HL-60/S4 treated with retinoic acid at 250 ng/mL for 4 days and 3 days (cell line): ENCODE data around the gene PRKAR1A.

ENCODE experiments used
- in situ Hi-C: fragments of 300-500 bp; cut with MboI; formaldehyde crosslinking; loops from 2 replicates; pipeline ENCODE4 v1.7.0; 2022; ENCODE audit warnings: low sequenced_read_pairs

PRKAR1A gene

DNA sequence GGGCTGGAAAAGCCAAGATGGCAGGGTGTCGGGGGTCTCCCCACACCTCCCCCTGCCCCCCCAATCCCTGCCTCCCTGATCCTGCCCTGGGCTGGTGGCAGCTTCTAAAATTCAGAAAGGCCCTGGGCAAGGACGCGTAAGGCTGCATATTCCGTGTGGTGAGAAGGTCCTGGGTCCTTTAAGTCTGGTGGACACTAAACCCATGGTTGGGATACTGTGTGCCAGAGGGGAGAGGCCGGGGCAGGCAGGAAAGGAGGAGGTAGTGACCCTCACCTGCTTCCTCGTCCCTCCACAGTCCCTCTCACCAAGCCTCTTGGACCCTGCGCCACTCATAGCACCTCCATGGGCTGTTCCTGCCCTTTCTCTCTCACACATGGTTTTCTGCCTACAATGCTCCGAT is 28.8 kb downstream of the PRKAR1A start:
- in situ Hi-C loops, result loop anchor here (25.0 kb wide), 1 partner anchor 221 kb away; no protein-coding TSS in a partner anchor

DNA sequence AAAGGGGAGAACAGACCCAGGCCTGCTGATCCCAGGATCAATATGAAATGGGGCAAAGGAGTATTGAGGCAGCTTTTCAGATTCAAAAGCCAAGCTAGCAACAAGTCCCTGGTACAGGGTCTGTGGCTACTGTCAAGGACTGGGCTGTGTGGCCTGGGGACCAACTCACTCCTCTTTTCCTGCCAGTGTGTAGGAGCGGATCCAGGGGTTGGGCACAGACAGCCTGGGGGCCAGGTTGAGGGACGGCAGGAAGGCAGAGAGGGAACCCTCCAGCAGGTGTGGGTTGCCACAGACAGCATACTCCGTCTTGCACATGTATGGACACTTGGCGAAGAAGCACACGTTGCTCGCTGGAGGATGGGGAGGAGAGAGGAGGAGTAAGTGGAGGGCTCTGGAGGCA is 29.6 kb downstream of the PRKAR1A start:
- in situ Hi-C loops, result loop anchor here (25.0 kb wide), 1 partner anchor 220 kb away; no protein-coding TSS in a partner anchor

DNA sequence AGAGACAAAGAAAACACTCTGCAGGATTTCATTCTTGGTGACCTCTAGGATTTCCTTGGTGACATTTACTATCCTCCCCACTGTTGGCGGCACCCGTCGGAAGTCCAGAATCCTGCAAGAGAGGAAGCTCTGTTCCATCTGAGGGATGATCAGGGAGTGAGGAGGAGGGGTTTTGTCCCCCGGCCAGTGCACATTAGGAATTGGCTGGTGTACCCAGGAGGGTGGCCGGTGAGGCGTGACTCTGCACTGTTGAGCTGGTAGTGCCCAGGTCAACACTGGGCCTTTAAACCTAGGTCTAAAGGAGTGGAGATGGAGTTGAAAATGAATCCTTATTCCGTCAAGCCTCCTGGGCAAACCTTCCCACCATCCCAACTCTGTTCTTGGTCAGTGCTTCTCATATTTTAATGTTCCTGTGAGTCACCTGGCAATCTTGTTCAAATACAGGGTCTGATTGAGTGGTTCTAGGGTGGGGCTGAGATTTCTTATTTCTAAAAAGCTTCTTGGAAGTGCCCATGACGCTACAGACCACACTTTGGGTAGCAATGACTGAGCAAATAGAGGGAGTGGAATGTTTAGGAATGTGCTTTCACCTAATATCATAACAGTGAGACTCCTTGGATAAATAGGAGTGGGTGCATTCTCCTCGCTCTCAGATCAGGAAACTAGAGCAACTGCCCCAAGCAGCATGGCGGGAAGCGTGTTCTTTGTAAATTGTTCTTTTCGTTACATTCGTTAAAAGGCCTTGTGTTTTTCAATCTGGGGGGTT is 30.7 kb downstream of the PRKAR1A start:
- in situ Hi-C loops, result loop anchor here (25.0 kb wide), 1 partner anchor 219 kb away; no protein-coding TSS in a partner anchor

DNA sequence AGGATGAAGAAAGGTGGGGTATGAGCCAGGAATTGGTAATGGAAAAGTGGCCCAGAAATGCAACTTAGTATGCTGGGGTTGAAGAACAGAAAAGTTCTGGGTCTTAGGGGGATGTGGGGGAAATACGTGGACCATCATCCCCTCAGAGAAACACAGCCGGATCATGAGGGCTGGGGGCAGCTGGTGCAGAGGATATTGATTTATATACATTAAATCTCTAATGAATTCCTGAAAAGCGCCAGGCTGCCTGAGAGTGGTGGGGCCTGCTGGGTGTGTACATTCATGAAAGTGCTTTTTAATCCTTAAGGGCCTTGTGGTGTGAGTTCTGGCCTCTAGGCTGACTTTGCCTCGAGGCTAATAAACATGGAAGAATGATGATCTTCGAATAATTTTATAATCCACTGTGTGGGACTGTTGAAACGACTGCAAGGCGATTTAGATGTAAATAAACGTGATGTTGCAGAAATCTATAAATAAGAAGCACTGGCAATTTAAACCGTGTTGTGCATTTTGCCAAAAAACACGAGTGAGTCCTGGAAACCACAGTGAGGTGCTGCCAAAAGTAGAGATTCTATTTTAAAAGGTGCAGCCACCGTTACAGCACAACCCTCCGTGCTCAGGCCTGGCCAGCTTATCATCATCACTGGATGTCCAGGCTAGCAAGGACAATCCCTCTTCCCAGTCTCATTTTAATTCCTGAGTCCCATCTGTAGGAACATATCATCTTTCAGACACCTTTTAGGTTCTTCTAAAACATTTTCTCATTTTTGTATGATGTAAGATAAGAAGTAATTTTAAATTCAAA is 32.1 kb downstream of the PRKAR1A start:
- in situ Hi-C loops, result loop anchor here (25.0 kb wide), 1 partner anchor 218 kb away; no protein-coding TSS in a partner anchor

DNA sequence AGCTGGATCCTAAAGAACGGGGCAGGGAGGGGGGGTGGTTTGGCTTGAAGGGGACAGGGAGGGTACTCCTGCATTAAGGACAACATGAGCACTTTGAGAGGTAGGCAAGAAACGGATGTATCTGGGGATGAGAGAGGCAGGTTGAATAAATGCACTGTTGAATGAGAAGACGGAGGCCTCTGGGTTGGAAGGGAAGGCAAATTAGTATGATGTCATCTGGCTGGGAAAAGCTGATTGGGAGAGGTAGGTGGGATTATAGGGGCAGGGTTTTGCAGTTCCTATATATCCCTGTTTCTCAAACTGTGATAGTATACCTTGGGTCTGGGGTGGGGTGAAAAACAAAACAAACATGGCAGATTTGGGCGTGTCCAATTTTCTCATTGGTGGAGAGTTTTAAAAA is 44.3 kb downstream of the PRKAR1A start:
- in situ Hi-C loops, result no loop called here

DNA sequence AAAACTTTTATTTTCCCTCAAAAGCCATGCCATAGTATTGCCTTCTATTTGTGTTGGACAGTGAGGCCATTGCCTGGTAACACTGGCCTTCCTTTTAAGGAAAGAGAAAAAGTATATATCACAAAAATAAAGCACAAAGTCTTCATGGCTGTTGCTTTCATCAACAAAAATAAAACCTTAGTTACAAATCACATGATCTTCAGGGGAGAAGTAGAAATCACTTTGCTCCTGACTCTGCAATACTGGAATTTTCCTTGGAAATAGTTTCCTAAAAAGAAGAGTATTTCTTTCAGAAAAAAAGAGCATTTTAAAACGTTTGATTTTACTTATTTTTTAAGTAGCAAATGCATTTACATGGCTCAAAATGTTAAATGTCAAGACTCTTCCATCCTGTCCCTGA is 47.1 kb downstream of the PRKAR1A start:
- in situ Hi-C loops, result no loop called here

DNA sequence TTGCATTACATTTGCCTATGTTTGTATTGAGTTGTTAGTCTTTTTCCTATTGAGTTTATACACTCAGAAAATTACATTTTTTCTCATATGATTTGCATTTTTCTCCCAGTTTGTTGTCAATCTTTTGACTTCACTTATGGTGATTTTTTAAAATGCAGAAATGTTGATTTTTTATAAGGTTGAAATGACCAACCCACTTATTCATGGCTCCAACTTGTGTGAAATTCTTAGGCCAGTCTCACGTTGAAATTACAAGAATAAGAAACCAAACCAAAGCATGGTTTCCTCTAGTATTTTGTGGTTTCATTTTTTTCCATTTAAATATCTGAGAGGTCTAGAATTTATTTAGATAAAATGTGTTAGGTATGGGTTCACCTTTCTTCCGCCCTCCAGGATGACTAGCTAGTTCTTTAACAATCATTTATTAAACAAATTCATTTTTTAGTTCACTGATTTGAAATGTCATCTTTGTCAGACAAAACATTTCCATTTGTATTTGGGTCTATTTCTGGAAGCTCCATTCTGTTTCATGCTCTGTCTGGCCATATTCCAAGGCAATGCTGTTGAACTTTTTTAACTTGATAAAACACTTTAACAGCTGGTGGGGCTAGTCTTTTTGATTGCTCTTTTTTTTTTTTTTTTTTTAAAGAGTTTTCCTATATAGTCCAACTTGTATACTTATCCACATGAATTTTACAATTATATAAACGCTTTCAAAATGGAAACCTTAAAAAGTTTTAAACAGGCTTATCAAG is 48.9 kb downstream of the PRKAR1A start:
- in situ Hi-C loops, result no loop called here

DNA sequence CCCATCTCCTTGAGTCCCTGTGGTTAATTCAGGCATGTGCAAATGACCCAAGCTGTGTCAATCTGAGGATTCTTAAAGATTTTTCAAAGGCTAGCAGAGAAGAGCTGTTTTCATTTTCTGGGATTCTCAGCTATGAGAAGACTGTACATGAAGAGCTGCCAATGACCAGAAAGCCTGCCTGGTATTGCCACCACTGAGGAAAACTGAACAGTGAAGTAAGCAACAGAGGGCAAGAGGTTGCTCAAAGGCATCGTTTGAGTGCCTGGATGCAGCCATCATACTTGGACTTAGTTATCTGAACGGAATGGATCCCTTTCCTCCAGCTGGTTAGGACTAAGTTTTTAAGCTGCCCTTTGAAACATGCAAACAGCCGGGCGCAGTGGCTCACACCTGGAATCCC is 50.5 kb downstream of the PRKAR1A start:
- in situ Hi-C loops, result no loop called here

DNA sequence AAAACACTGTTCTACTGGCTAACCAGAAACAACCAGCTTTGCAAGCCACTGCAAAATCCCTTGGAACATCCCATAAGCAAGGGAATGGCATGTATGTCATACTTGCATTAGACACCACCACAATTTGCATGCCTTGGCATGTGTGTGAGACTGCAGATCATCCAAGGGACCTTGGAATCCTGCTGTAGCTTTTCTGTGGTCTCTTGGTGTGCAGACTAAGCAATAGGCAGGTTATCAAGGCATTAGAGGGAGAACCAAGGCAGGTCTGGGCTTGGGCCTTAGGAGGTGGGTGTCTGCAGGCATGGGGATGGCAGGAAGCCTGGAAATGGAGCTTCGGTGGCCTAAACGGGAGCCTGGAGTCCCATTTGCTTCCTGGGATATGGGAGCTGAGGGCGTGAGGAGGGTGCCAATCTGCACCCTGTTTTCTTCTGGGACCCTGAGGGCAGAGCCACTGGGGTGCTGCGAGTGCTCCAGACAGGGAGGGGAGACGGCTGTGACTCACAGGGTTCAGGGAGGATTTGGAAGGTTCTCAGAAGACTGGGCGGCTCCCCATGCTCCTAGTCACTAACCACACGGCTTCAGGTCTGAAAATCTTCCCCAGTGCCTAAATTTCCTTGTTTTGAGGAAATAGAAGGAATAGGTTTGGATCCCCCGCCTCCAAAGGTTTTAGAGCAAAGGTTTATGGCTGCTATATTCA is 52.3 kb downstream of the PRKAR1A start:
- in situ Hi-C loops, result no loop called here

DNA sequence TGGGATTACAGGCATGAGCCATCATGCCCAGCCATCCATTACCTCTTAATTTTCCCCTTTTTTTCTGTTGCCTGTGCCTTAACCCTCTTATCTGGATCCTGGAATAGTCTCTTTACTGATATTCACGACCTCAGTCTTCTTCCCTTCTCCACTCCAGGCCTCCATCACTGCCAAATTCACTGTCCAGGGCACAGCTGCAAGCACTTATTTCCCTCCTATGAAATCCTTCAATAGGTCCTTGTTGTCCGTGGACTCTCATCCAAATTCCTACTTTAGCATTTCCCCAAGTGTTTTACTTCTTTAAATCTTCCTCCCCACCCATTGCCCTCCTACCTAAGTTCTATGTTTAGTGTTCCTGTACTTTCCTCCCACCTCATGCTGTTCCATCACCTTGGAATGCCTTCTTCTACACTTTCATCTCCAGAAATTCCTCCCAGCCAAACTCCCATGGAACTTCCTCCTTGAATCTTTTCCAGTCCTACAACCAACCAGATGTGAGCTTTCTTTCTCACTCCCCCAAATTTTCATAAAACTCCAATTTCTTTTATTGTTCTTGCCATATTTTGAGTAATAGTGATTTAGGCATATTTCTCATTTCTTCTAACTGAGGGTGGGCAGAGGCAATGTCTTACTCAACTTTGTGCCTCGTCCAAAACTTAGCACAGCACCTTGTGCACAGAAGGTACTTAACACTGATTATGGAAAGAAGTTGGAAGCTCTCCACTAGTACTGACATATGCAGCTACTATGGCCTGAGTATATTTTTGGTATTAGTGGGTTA is 53.6 kb downstream of the PRKAR1A start:
- in situ Hi-C loops, result no loop called here

DNA sequence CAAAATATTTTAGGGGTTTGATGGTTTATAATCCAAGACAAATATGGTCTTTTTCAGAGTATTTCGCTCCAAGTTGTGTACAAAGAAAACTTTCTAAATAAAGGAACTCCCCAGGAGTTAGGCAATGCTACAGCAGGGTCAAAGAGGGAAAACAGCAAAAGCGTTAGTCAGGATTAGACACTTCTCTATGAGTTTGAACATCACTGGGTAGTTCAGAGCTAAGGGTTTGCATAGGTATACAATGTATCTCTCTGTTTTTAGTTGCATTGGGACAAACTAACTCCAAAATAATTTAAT is 54.2 kb downstream of the PRKAR1A start:
- in situ Hi-C loops, result no loop called here

DNA sequence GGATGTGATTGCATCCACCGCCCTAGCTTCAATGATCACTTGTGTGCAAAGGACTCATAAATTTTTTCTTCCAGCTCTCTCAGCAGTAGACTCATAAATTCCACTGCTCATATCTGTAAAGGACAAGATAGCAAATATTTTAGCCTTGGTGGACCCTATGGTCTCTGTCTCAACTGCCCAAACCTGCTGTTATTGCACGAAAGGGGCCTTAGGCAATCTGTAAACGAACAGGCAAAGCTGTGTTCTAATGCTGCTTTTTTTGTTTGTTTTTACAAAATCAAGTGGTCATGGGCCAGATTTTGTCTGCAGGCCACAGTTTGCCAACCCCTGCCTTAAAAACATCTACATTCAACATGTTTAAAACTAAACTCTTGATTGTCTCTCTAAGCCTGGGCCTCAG is 54.8 kb downstream of the PRKAR1A start:
- in situ Hi-C loops, result no loop called here

DNA sequence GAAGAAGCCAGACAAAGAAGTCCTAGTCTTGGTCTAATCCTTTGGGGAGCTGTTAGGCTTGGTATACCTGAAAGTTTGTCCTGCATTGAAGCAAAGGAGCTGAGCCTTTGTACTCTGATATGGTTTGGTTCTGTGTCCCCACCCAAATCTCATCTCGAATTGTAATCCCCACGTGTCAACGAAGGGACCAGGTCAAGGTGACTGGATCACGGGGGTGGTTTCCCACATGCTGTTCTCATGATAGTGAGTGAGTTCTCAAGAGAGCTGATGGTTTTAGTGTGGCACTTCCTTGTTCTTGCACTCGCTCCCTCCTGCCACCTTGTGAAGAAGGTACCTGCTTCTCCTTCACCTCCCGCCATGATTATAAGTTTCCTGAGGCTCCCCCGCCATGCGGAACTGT is 55.4 kb downstream of the PRKAR1A start:
- in situ Hi-C loops, result no loop called here

DNA sequence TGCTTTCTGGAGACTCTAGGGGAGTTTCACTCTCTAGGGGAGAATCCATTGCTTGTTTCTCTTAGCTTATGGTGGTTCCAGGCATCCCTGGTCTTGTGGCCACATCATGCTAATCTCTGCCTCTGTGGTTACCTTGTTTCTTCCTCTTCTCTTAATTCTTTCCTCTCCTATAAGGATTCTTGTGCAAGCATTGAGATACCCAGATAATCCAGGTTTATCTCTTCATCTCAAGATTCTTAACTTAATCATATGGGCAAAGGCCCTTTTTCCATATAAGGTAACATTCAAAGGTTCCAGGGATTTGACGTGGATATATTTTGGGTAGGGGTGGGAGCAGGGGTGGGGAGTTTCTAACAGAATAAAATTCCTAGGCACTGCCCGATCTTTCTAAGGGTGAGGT is 56.4 kb downstream of the PRKAR1A start:
- in situ Hi-C loops, result no loop called here

DNA sequence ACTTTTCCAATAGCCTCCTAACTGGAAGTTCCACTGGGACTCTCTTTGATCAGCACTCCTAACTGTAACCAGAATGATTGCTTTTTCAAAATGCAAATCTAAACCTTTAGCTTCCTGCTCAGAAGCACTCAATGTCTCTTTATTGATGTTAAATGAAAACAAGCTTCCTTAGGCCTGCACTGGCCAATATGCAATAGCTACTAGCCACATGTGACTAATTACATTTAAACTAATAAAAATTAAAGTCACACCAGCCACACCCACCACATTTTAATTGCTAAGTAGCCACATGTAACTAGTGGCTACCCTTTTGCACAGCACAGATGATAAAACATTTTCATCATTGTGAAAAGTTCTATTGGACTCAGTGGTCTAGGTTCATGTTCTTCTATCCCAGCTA is 57.1 kb downstream of the PRKAR1A start:
- in situ Hi-C loops, result no loop called here

DNA sequence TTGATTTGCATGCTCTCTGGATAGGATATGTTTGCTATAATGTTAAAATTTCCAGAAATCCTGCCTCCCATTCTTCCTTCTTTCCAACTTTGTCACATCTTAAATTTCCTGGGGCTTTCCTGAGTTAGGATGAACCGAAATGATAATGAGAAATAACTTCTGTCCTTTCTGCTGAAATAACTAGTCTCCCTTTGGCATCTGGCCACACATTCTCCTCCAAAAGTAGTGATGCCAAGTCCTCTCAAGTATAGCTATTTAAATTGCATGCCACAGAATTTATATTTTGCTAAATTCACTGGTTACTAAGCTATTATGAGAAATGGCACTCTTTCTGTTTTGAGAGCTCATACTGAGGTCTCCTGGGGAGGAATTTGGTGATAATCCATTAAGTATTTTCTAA is 58.3 kb downstream of the PRKAR1A start:
- in situ Hi-C loops, result no loop called here

DNA sequence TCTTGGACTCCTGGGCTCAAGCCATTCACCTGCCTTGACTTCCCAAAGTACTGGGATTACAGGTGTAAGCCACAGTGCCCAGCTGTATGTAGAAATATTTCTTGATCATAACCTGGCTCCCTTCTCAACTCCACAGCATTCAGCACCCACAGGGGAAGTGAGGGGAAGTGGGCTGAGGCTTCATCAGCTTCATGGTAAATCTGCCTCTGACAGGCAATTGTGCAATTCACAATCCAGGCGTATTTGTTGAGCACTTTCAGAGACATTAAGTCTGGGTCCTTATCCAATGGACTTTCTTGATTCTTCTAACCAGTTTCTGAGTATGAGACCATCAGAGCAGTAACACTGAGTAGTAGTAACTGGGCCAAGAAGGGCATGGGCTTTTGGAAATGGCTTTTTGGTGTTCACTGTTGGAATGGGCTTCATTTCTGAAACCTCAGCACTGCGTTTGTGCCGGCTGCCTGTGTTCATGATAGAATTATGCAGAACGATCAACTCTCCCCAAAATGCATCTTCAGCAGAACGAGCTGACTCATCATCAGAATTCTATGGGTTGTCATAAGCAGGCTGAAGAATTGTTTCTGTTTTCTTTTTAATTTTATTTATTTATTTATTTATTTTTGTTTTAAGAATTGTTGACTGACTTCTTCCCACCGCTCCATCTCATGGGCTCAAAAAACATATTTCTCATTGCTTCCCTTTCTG is 60.1 kb downstream of the PRKAR1A start:
- in situ Hi-C loops, result no loop called here

DNA sequence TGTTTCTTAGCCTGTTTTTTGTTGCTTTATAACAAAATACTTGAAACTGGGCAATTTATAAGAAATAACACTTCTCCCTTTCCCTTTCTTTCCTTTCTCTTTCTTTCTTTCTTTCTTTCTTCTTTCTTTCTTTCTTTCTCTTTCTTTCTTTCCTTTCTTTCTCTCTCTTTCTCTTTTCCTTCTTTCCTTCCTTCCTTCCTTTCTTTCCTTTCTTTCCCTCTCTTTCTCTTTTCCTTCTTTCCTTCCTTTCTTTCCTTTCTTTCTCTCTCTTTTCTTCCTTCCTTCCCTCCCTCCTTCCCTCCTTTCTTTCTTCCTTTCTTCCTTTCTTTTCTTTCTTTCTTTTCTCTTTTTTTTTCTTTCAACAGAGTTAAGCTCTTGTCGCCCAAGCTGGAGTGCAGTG is 61.1 kb downstream of the PRKAR1A start:
- in situ Hi-C loops, result no loop called here

DNA sequence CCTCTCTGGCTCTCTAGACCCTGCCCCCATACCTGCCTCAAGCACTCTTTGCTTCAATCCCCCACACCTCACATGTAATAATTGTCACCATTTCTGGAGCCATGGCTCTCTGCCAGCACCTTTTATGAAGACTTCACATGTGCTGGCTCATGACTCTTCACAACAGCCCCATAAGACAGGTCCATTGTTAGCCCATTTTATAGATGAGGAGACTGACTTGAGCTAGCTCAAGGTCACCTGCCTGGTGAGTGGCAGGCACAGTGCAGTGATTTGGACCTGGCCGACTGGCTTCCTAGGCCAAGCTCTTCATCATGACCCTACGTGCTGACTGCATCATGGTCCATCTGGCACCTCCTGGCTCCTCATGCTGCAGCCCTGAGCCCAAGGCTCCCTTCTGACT is 63.9 kb downstream of the PRKAR1A start:
- in situ Hi-C loops, result no loop called here
